Body of pancreas (tissue), 4 donors: ENCODE measurements around the gene SUGP2. TPM values are rescaled to one million over a fixed set of nuclear protein-coding genes. Genes with fewer than 3 reads are reported as not detected.

Experiments
- ATAC-seq: fragments of 150-250 bp; one replicate; pipeline ENCODE4 v1.9.1; 2016
- DNase-seq, 4 donors: peaks; one replicate each; pipeline ENCODE4 v3.0.0-alpha.2; 2019
- H3K27ac ChIP-seq, 4 donors: fragments of 200-600 bp; sonication (generic); 1 replicate in 3 of 4; 2 replicates in 1 of 4; pipeline versions ENCODE4 v1.5.1 to v1.6.1; 2016 to 2019; ENCODE audit warnings: mild to moderate bottlenecking in 1 of 4, mixed read lengths in 1 of 4, moderate library complexity in 1 of 4
- H3K27me3 ChIP-seq, 2 donors: fragments of 200-600 bp; sonication (generic); one replicate each; pipeline ENCODE4 v1.6.0; 2016; ENCODE audit warnings: mild to moderate bottlenecking in 1 of 2
- H3K36me3 ChIP-seq, 2 donors: fragments of 200-600 bp; sonication (generic); replicated peaks in 1 of 2; 2 replicates each; pipeline ENCODE4 v1.5.1; 2016; ENCODE audit warnings: low read depth in 2 of 2; ENCODE audit not compliant: insufficient read depth in 1 of 2
- H3K4me1 ChIP-seq: fragments of 200-600 bp; sonication (generic); one replicate; pipeline ENCODE4 v1.6.0; 2016
- H3K4me3 ChIP-seq, 2 donors: fragments of 200-600 bp; sonication (generic); 1 replicate in 1 of 2; 2 replicates in 1 of 2; pipeline ENCODE4 v1.5.1; 2016 to 2019
- H3K9me3 ChIP-seq, 3 donors: fragments of 200-600 bp; sonication (generic); 1 replicate in 2 of 3; 2 replicates in 1 of 3; pipeline ENCODE4 v1.5.1; 2016
- POLR2A ChIP-seq, 3 donors: fragments of 450-650 bp; IDR thresholded peaks; one replicate each; pipeline ENCODE4 v1.6.1; 2016; ENCODE audit warnings: antibody characterized with exemption in 3 of 3, mild to moderate bottlenecking in 2 of 3
- WGBS, 2 donors: methylation state at CpG; one replicate each; pipeline ENCODE4 v1.1.5; 2017; 5-methylcytosine and 5-hydroxymethylcytosine counted together
- intact Hi-C: fragments of 100-400 bp; cut with DNase I; formaldehyde crosslinking; loops from one replicate; pipeline ENCODE4 v1.15.1; 2023
- total RNA-seq, 2 donors: library from RNA; depleted of rRNA; stranded (reverse); fragments of >200 nt; gene quantifications; one replicate each; pipeline ENCODE4 v1.1.0, GENCODE V29; 2016
- TF ChIP-seq, protein P1 (sequence below), 7 experiments: fragments of 450-650 bp in 4 of 7; fragments of 200-600 bp in 3 of 7; sonication (generic) in 3 of 7; IDR thresholded peaks; one replicate each; pipeline ENCODE4 v1.5.1; 2016 to 2019; ENCODE audit warnings: antibody characterized with exemption in 7 of 7

SUGP2 gene
- total RNA-seq, 2 donors from 2014 or later: 22.1 to 115 TPM

GRCh38 chr19:19077103-19077502, 43.8 kb upstream of the SUGP2 start:
- no peaks in the 10 kb centered on the region for H3K36me3 ChIP-seq
- TF ChIP-seq, protein P1, sequence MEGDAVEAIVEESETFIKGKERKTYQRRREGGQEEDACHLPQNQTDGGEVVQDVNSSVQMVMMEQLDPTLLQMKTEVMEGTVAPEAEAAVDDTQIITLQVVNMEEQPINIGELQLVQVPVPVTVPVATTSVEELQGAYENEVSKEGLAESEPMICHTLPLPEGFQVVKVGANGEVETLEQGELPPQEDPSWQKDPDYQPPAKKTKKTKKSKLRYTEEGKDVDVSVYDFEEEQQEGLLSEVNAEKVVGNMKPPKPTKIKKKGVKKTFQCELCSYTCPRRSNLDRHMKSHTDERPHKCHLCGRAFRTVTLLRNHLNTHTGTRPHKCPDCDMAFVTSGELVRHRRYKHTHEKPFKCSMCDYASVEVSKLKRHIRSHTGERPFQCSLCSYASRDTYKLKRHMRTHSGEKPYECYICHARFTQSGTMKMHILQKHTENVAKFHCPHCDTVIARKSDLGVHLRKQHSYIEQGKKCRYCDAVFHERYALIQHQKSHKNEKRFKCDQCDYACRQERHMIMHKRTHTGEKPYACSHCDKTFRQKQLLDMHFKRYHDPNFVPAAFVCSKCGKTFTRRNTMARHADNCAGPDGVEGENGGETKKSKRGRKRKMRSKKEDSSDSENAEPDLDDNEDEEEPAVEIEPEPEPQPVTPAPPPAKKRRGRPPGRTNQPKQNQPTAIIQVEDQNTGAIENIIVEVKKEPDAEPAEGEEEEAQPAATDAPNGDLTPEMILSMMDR (IDR thresholded peaks at IDR 0.05): no peak
- no peak for TF ChIP-seq POLR2A (IDR thresholded peaks at IDR 0.05)
- 89 to 94% methylated on average over 7 of the region's 7 CpGs for WGBS, 2 donors
- no peak overlapping the region for H3K4me3 ChIP-seq
- intact Hi-C loops: no loop called here
- no peak for ATAC-seq
- H3K27ac ChIP-seq: no peak overlapping the region
- H3K27me3 ChIP-seq: no peaks in the 10 kb centered on the region
- no peak for DNase-seq
- H3K9me3 ChIP-seq: no peaks in the 10 kb centered on the region
- H3K4me1 ChIP-seq: no peaks in the 10 kb centered on the region

DNA sequence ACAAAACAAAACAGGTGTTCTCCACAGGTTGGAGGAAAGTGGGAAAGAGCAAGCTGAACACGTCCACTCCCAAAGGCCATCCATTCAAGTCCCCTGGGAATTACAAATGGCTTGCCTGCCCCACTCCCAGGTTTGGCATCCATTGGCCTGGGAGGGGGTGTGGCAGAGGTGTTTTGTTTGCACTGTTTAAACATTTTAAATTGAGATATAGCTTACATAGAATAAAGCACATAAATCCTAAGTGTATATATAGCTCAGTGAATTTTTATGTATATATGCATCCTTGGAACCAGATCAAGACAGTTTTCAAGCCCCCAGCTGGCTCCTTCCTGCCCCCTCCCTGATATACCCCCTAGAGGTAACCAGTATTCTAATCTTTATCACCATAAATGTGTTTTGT, 43.2 kb upstream of the SUGP2 start:
- H3K27me3 ChIP-seq: no peaks in the 10 kb centered on the region
- 55 to 95% methylated on average over 1 of the region's 1 CpG for WGBS, 2 donors
- DNase-seq (no peak), ATAC-seq (no peak)
- H3K27ac ChIP-seq: no peak overlapping the region
- H3K36me3 ChIP-seq: no peaks in the 10 kb centered on the region
- H3K4me3 ChIP-seq: no peak overlapping the region
- TF ChIP-seq POLR2A (IDR thresholded peaks at IDR 0.05): no peak
- TF ChIP-seq, protein P1 (IDR thresholded peaks at IDR 0.05): no peak
- H3K4me1 ChIP-seq: no peaks in the 10 kb centered on the region
- intact Hi-C loops: no loop called here
- H3K9me3 ChIP-seq: no peaks in the 10 kb centered on the region

DNA sequence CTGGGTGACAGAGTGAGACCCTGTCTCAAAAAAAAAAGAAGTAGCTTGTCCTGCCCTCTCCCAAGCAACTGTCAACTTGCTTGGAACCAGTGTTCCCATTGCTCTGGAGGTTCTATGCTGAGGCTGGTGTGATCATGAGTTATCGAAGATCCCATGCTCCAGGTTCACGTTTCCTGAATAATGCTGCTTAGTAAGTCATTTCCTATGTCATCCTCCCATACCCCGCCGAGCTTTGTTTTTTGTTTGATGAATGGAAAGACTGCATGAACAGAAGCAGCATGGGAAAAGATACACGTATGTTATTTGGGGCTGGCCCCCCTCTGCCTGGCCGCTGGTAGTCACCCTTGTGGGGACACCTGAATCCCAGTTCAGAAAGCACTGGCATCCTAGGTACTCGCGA, 41.8 kb upstream of the SUGP2 start:
- no peaks in the 10 kb centered on the region for H3K4me1 ChIP-seq
- intact Hi-C loops: no loop called here
- ATAC-seq (no peak), DNase-seq (no peak)
- H3K36me3 ChIP-seq: no peaks in the 10 kb centered on the region
- H3K27me3 ChIP-seq: no peaks in the 10 kb centered on the region
- no peak for TF ChIP-seq POLR2A (IDR thresholded peaks at IDR 0.05)
- TF ChIP-seq, protein P1 (IDR thresholded peaks at IDR 0.05): no peak
- 93 to 98% methylated on average over 8 of the region's 8 CpGs for WGBS, 2 donors
- H3K4me3 ChIP-seq: no peak overlapping the region
- H3K27ac ChIP-seq: no peak overlapping the region
- H3K9me3 ChIP-seq: no peaks in the 10 kb centered on the region

DNA sequence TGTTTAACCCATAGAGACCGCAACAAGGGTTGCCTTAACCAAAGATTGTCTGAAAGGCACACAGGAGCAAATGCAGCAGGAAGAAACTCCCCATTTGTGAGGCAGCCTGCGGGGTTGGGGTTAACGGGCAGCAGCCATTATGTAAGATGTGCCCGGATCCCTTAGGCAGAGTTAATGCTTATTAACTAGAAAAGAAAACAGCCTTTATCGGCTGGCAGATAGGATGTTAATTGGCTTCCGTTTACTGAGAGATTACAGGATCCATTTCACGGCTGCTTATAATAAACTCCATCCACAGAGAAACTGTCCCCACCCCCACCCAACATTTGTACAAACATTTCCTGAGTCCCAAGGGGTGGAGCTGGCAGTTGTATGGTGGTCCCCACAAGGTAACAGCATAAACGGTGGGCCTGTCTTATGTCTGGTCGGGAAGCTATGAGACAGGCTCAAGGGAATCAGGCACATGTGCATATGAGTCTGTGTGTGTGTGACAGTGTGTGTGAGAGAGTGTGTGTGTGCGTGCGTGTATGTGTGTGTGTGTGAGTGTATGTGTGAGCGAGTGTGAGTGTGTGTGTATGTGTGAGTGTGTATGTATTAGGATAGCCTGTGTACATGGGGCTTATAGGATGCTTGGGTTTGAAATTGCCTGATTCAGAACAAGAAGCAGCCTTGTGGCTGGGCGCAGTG, 41.0 kb upstream of the SUGP2 start:
- no peak for ATAC-seq
- Histone ChIP-seq H3K4me1 (no peaks in the 10 kb centered on the region), H3K27ac (no peak overlapping the region), H3K36me3 (no peaks in the 10 kb centered on the region), H3K9me3 (no peaks in the 10 kb centered on the region), H3K27me3 (no peaks in the 10 kb centered on the region), H3K4me3 (no peak overlapping the region)
- no peak for DNase-seq
- 55 to 56% methylated on average over 13 of the region's 13 CpGs for WGBS, 2 donors
- intact Hi-C loops: no loop called here
- TF ChIP-seq, protein P1 (IDR thresholded peaks at IDR 0.05): no peak
- TF ChIP-seq POLR2A (IDR thresholded peaks at IDR 0.05): no peak

DNA sequence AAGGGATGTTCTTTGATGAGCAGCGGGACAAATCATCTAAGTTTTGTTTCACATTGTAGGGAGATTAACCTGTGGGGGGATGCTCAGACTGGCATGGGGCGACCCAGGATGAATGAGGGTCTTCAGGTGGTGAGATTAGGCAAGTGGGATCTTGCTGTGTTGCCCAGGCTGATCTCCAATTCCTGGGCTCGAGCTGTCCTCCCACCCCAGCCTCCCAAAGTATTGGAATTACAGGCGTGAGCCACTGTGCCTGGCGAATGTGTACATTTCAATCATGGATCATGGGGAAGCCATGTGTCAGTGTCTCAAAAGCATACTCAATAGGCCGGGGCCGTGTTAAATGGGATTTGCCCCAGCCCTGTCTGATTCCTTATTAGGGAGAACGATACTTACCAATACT, 38.6 kb upstream of the SUGP2 start:
- DNase-seq: no peak

More for the DNA sequence above, 38.6 kb upstream of the SUGP2 start:
- TF ChIP-seq, protein P1 (IDR thresholded peaks at IDR 0.05): no peak
- TF ChIP-seq POLR2A (IDR thresholded peaks at IDR 0.05): no peak
- ATAC-seq: no peak
- H3K27me3 ChIP-seq: no peaks in the 10 kb centered on the region
- H3K36me3 ChIP-seq: no peaks in the 10 kb centered on the region
- no peak overlapping the region for H3K4me3 ChIP-seq
- intact Hi-C loops: no loop called here
- H3K4me1 ChIP-seq: no peaks in the 10 kb centered on the region
- no peaks in the 10 kb centered on the region for H3K9me3 ChIP-seq
- H3K27ac ChIP-seq: no peak overlapping the region
- WGBS, 2 donors: 91 to 94% methylated on average over 7 to 8 of the region's 8 CpGs
